ENCODE measurements around the gene TRPM2. TPM values are rescaled to one million over a fixed set of nuclear protein-coding genes. Genes with fewer than 3 reads are reported as not detected.

The TRPM2 gene
- total RNA-seq, 1 experiment from 2014 or later, result 28.1 TPM

DNA sequence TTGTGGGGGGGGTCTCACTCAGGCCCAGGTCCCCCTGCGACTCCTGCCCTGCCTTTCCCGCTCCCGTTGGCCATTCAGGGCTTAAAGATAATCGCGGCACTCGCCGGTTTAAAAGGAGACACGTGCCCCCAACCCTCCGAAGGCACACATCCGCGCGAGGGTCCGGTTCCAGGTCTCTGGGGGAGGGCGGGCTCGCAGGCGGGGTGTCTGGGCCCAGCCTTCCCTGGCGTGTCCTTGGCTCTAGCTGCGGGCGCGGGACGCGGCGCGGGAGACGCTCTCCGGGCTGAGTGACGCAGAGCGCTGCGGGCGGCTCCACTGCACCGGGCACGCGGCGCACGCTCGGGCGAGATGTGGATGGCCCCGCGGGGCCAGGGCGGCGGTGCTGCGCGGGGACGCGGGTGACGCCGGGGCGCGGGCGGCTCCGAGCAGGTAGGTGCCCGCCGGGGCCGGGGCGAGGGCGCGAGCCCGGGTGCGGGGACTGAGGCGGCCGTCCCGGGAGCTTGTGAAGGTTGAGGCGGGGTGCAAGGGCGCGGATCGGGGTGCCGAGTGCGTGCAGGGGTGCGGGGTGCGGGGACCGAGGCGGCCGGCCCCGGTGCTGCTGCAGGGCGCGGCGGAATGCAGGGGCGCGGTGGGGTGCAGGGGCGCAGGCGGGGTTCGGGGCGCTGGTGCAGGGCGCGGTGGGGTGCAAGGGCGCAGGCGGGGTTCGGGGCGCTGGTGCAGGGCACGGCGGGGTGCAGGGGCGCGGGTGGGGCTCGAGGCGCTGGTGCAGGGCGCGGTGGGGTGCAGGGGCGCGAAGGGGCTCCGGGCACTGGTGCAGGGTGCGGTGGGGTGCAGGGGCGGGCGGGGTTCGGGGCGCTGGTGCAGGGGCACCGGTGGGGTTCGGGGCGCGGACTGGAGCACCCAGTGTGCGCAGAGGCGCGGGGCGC, 3.3 kb upstream of the TRPM2 start:
- ATAC-seq (no peak), DNase-seq (ENCODE audit: low read depth, low spot score) (no peak)
- CTCF ChIA-PET, result no interaction called here
- POLR2A ChIA-PET, result no interaction called here
- Histone ChIP-seq H3K27ac (ENCODE audit: low read depth, low read length) (no peak overlapping the region), H3K4me2 (ENCODE audit: low read length) (no peak overlapping the region), H3K9me2 (ENCODE audit: insufficient read depth) (no peaks in the 10 kb centered on the region), H3K9ac (ENCODE audit: low read length) (no peak overlapping the region), H4K20me1 (ENCODE audit: insufficient read depth) (no peaks in the 10 kb centered on the region), H3K4me1 (ENCODE audit: control insufficient read depth in 1 of 2, insufficient read depth in 2 of 2, low read length in 2 of 2) (no peaks in the 10 kb centered on the region), H3K36me3 (ENCODE audit: control insufficient read depth in 1 of 2, insufficient read depth in 2 of 2, low read length in 2 of 2) (no peaks in the 10 kb centered on the region), H3K27me3 (ENCODE audit: insufficient read depth, low read length) (no peaks in the 10 kb centered on the region), H3K9me3 (ENCODE audit: control insufficient read depth in 1 of 2, insufficient read depth in 1 of 2, low read depth in 1 of 2, low read length in 2 of 2) (no peaks in the 10 kb centered on the region), H3K4me3 (replicated peaks in 1 of 2; ENCODE audit: low read depth in 1 of 2, low read length in 2 of 2) (no peak overlapping the region), H3K79me2 (ENCODE audit: insufficient read depth, low read length) (no peaks in the 10 kb centered on the region), H2AFZ (ENCODE audit: low read depth, low read length, poor library complexity, severe bottlenecking) (no peak overlapping the region)
- no TSS peak for BruUV-seq (replicated peaks)
- TF ChIP-seq CBX3 (IDR thresholded peaks at IDR 0.05; ENCODE audit: low read depth) (no peak), EZH2 (IDR thresholded peaks at IDR 0.05) (no peak), FOSL1 (IDR thresholded peaks at IDR 0.05; ENCODE audit: low read depth) (no peak), EZH2phosphoT487 (IDR thresholded peaks at IDR 0.05; ENCODE audit: borderline replicate concordance) (no peak), SRF (IDR thresholded peaks at IDR 0.05; ENCODE audit: low read depth) (no peak), SP1 (IDR thresholded peaks at IDR 0.05; ENCODE audit: low read depth) (no peak), POLR2AphosphoS5 (IDR thresholded peaks at IDR 0.05; ENCODE audit: low read depth, low read length) (no peak), ELF1 (IDR thresholded peaks at IDR 0.05; ENCODE audit: borderline replicate concordance, low read depth) (no peak), ZFX (IDR thresholded peaks at IDR 0.05) (no peak), YY1 (IDR thresholded peaks at IDR 0.05; ENCODE audit: extremely low read depth, insufficient replicate concordance, low read depth, low read length) (no peak), POLR2A (IDR thresholded peaks at IDR 0.05; ENCODE audit: borderline replicate concordance, extremely low read depth, insufficient read depth, insufficient read length) (no peak), RAD21 (IDR thresholded peaks at IDR 0.05; ENCODE audit: low read depth) (no peak), EGR1 (IDR thresholded peaks at IDR 0.05; ENCODE audit: low read depth) (no peak)
- TF ChIP-seq, protein P1, sequence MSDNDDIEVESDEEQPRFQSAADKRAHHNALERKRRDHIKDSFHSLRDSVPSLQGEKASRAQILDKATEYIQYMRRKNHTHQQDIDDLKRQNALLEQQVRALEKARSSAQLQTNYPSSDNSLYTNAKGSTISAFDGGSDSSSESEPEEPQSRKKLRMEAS (IDR thresholded peaks at IDR 0.05), result no peak
- TF ChIP-seq, protein P2, sequence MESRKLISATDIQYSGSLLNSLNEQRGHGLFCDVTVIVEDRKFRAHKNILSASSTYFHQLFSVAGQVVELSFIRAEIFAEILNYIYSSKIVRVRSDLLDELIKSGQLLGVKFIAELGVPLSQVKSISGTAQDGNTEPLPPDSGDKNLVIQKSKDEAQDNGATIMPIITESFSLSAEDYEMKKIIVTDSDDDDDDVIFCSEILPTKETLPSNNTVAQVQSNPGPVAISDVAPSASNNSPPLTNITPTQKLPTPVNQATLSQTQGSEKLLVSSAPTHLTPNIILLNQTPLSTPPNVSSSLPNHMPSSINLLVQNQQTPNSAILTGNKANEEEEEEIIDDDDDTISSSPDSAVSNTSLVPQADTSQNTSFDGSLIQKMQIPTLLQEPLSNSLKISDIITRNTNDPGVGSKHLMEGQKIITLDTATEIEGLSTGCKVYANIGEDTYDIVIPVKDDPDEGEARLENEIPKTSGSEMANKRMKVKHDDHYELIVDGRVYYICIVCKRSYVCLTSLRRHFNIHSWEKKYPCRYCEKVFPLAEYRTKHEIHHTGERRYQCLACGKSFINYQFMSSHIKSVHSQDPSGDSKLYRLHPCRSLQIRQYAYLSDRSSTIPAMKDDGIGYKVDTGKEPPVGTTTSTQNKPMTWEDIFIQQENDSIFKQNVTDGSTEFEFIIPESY (IDR thresholded peaks at IDR 0.05; ENCODE audit: extremely low read depth, insufficient replicate concordance, low read length), result no peak
- intact Hi-C loops (cut with micrococcal nuclease), result no loop called here
- RAD21 ChIA-PET (ENCODE audit: low non-redundant PET in 1 of 2, low total read pairs in 2 of 2, uncharacterized antibody in 2 of 2, unreplicated experiment in 2 of 2), result no interaction called here
